NCI-H82 (cell line): ENCODE results near the gene PCDHB12.
A peak's percentile ranks its signal among the peaks of the same experiment; 100 is the strongest.
"Not testable (repeated sequence)": the region's sequence is repeated elsewhere in the genome, so short reads cannot be mapped to it uniquely, and the experiment has no call there.

Experiments
- DNase-seq: peaks from one replicate; lab custom pipeline; 2025; lab: John Stamatoyannopoulos, UW

PCDHB12 gene

GRCh38 chr5:141210281-141210680 lies 1.8 kb downstream of the PCDHB12 start:
- not testable (repeated sequence) for DNase-seq

GRCh38 chr5:141210849-141211248 lies 2.3 kb downstream of the PCDHB12 start:
- not testable (repeated sequence) for DNase-seq

- peak; percentile 17 for DNase-seq
Measured at GRCh38 chr5:141213656-141214339, 5.3 kb downstream of the PCDHB12 start, which contains the start of gene PCDHB13. TSS of gene PCDHB13 (plus strand) at chr5:141213919. CDS start at chr5:141214124, 205 bp downstream.

DNA sequence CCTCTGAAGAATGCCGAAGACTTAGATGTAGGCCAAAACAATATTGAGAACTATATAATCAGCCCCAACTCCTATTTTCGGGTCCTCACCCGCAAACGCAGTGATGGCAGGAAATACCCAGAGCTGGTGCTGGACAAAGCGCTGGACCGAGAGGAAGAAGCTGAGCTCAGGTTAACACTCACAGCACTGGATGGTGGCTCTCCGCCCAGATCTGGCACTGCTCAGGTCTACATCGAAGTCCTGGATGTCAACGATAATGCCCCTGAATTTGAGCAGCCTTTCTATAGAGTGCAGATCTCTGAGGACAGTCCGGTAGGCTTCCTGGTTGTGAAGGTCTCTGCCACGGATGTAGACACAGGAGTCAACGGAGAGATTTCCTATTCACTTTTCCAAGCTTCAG lies 6.1 kb downstream of the PCDHB12 start:
- DNase-seq: not testable (repeated sequence)

- DNase-seq: not testable (repeated sequence)
Measured at GRCh38 chr5:141215504-141215903, 7.0 kb downstream of the PCDHB12 start.

DNA sequence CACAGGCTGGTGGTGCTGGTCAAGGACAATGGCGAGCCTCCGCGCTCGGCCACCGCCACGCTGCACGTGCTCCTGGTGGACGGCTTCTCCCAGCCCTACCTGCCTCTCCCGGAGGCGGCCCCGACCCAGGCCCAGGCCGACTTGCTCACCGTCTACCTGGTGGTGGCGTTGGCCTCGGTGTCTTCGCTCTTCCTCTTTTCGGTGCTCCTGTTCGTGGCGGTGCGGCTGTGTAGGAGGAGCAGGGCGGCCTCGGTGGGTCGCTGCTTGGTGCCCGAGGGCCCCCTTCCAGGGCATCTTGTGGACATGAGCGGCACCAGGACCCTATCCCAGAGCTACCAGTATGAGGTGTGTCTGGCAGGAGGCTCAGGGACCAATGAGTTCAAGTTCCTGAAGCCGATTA lies 7.5 kb downstream of the PCDHB12 start:
- not testable (repeated sequence) for DNase-seq

DNA sequence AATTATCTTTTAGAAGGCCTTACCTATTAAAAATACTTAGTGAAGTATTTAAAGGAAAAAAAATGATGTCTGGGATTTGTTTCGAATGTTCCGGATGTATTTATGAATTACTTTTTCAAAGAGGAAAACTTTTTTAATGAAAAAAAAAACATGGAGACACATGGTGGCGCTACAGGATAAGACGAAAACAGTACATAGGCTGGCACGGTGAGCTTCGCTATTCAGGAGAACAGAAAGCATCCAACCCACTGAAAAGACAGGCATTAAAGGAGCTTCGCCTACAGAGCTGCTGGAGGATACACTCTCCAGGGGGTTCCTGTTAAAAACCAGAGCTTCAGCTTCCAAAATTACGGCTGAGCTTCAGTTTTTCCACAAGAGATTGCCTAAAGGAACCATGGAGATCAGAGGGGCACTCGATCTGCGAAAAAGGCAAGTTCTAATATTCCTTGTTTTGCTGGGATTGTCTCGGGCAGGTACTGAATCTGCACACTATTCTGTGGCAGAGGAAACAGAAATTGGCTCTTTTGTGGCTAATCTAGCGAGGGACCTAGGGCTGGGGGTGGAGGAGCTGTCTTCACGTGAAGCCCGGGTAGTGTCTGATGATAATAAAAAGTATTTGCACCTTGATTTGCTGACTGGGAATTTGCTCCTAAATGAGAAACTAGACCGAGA lies 14.7 kb downstream of the PCDHB12 start, which contains the start of gene PCDHB14:
Gene PCDHB14, plus strand, starts transcription at position 232 of the 672 bp plus-strand sequence. Its CDS starts 163 bp downstream, at position 395.
- DNase-seq: peak; percentile 73

- DNase-seq: not testable (repeated sequence)
Measured at GRCh38 chr5:141224844-141225243, 16.3 kb downstream of the PCDHB12 start.

GRCh38 chr5:141225421-141225820 lies 16.9 kb downstream of the PCDHB12 start:
- DNase-seq: not testable (repeated sequence)

- DNase-seq: peak; percentile 24
Measured at GRCh38 chr5:141234109-141234667, 25.7 kb downstream of the PCDHB12 start.

DNA sequence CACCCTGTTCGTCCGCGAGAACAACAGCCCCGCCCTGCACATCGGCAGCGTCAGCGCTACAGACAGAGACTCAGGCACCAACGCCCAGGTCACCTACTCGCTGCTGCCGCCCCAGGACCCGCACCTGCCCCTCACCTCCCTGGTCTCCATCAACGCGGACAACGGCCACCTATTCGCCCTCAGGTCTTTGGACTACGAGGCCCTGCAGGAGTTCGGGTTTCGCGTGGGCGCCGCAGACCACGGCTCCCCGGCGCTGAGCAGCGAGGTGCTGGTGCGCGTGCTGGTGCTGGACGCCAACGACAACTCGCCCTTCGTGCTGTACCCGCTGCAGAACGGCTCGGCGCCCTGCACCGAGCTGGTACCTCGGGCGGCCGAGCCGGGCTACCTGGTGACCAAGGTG lies 27.4 kb downstream of the PCDHB12 start:
- DNase-seq: not testable (repeated sequence)

- DNase-seq: no peak
Measured at GRCh38 chr5:141236516-141237313, 28.2 kb downstream of the PCDHB12 start.

DNA sequence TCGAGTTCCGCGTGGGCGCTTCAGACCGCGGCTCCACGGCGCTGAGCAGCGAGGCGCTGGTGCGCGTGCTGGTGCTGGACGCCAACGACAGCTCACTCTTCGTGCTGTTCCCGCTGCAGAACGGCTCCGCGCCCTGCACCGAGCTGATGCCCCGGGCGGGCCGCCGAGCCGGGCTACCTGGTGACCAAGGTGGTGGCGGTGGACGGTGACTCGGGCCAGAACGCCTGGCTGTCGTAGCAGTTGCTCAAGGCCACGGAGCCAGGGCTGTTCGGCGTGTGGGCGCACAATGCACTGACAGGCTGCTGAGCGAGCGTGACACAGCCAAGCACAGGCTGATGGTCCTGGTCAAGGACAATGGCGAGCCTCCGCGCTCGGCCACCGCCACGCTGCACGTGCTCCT lies 33.0 kb downstream of the PCDHB12 start:
- DNase-seq: no peak

DNA sequence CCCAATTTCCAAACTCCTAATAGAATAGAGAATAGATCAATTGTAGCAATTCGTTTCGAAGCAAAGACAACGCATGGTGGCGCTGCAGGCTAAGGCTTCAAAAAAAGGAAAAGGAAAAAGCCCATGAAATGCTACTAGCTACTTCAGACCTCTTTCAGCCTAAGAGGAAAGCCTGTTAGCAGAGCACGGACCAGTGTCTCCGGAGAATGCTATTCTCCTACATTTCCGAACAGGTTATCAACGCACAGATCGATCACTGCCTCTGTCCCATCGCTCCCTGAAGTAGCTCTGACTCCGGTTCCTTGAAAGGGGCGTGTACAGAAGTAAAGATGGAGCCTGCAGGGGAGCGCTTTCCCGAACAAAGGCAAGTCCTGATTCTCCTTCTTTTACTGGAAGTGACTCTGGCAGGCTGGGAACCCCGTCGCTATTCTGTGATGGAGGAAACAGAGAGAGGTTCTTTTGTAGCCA lies 36.8 kb downstream of the PCDHB12 start, which contains the start of gene PCDHB15:
Gene PCDHB15, plus strand, starts transcription at position 146 of the 468 bp plus-strand sequence. Its CDS starts 184 bp downstream, at position 330.
- DNase-seq: peak; percentile 56

GRCh38 chr5:141246971-141247370 lies 38.5 kb downstream of the PCDHB12 start:
- not testable (repeated sequence) for DNase-seq

DNA sequence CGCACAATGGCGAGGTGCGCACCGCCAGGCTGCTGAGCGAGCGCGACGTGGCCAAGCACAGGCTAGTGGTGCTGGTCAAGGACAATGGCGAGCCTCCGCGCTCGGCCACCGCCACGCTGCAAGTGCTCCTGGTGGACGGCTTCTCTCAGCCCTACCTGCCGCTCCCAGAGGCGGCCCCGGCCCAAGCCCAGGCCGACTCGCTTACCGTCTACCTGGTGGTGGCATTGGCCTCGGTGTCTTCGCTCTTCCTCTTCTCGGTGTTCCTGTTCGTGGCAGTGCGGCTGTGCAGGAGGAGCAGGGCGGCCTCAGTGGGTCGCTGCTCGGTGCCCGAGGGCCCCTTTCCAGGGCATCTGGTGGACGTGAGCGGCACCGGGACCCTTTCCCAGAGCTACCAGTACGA lies 38.9 kb downstream of the PCDHB12 start:
- DNase-seq: not testable (repeated sequence)

DNA sequence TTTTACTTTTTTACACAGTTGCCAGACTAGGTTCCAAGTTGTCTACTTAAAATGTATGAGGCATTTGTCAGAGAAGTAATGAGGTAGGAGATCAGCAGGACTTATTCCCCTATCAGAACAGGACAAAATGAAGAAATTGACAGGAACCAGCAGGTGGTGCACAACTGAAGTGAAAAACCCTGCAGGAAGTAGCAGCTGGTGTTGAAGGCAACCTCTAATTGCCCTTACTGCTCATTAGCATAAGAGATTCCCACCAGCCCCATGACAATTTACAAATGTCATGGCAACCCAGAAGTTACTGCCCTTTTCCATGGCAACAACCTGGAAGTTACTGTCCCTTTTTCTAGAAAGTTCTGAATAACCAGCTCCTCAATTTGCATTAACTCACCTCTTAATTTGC lies 42.1 kb downstream of the PCDHB12 start:
- DNase-seq: no peak

- no peak for DNase-seq
Measured at GRCh38 chr5:141258464-141258863, 49.9 kb downstream of the PCDHB12 start.

- DNase-seq: no peak
Measured at GRCh38 chr5:141258948-141259347, 50.4 kb downstream of the PCDHB12 start.

DNA sequence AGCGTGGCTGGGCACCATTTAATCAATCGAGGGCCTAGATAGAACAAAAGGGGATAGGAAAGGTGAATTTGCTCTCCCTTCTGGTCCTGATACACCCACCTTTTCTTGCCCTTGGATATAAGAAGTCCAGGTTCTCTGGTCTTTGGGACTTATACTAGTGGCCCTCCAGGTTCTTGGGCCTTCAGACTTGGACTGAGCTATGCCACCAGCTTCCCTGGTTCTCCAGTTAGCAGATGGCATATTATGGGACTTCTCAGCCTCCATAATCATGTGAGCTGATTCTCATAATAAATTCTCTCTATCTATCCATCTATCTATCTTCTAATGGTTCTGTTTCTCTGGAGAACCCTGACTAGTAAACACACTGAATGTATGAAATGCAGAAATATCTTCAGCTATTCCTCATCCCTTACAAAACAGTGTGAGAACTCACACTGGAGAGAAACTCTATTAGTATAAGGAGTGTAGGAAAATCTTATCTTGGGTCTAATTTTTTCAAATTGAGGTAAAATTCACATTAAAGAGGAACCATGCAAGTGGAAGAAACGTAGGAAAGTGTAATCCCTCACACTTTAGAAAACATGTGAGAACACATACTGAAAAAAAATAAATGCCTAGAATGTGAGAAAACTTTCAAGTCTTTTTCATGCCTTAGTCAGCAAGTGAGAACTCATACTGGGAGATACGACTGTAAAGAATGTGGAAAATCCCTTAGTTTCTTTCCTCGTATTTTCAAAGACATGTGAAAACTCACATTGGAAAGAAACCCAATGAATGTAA lies 52.1 kb downstream of the PCDHB12 start:
- no peak for DNase-seq

DNA sequence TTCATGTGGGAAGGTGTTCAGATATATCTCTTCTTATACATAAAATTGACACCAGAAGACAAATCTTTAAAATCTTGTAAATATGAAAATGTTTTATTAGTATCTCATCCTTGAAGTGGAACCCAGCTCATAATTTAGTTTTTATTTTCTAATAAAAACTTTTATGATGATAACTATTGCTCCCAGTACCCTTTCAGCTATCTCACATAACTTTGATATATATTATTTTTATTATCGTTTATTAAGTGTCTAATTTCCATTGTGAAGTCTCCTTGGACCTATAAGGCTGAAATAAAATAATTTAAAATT lies 52.7 kb downstream of the PCDHB12 start:
- DNase-seq: no peak
